Adipocyte (in vitro differentiated cells): ENCODE results near the gene HYKK.

Experiments
- DNase-seq: peaks from one replicate; pipeline ENCODE4 v3.0.0-alpha.2; 2015; ENCODE audit warnings: low read depth
- H3K27me3 ChIP-seq: replicated peaks from 2 replicates; pipeline ENCODE4 v1.7.0; 2013; ENCODE audit warnings: mild to moderate bottlenecking, low read length, moderate library complexity; ENCODE audit not compliant: control insufficient read depth, insufficient read depth
- H3K36me3 ChIP-seq: 2 replicates; pipeline ENCODE4 v1.7.0; 2013; ENCODE audit warnings: low read length, mild to moderate bottlenecking, moderate library complexity; ENCODE audit not compliant: control insufficient read depth, insufficient read depth, severe bottlenecking
- H3K4me1 ChIP-seq: 2 replicates; pipeline ENCODE4 v1.7.0; 2013; ENCODE audit warnings: mild to moderate bottlenecking, low read length, moderate library complexity; ENCODE audit not compliant: control insufficient read depth, insufficient read depth
- H3K4me3 ChIP-seq: 2 replicates; pipeline ENCODE4 v1.7.0; 2013; ENCODE audit warnings: mild to moderate bottlenecking, low read length, moderate library complexity
- H3K9ac ChIP-seq: 2 replicates; pipeline ENCODE4 v1.7.0; 2013; ENCODE audit warnings: mild to moderate bottlenecking, low read length, moderate library complexity
- H3K9me3 ChIP-seq: 2 replicates; pipeline ENCODE4 v1.7.0; 2013; ENCODE audit warnings: mild to moderate bottlenecking, low read length, moderate library complexity; ENCODE audit not compliant: control insufficient read depth

HYKK gene

GRCh38 chr15:78565097-78565950, 57.9 kb downstream of the HYKK start, which contains the start of gene CHRNA5:
Gene CHRNA5, plus strand, starts transcription at chr15:78565520. Its CDS starts 200 bp downstream, at chr15:78565720.
- DNase-seq: peak; percentile 82
- peak within 1 kb of the TSS; percentile 39 for H3K9ac ChIP-seq
- peaks cover 7% of the 10 kb centered on the region for H3K4me1 ChIP-seq
- H3K4me3 ChIP-seq: peak within 1 kb of the TSS; percentile 82
- H3K9me3 ChIP-seq: no peaks in the 10 kb centered on the region
- peaks cover 25% of the 10 kb centered on the region for H3K27me3 ChIP-seq
- H3K36me3 ChIP-seq: no peaks in the 10 kb centered on the region

DNA sequence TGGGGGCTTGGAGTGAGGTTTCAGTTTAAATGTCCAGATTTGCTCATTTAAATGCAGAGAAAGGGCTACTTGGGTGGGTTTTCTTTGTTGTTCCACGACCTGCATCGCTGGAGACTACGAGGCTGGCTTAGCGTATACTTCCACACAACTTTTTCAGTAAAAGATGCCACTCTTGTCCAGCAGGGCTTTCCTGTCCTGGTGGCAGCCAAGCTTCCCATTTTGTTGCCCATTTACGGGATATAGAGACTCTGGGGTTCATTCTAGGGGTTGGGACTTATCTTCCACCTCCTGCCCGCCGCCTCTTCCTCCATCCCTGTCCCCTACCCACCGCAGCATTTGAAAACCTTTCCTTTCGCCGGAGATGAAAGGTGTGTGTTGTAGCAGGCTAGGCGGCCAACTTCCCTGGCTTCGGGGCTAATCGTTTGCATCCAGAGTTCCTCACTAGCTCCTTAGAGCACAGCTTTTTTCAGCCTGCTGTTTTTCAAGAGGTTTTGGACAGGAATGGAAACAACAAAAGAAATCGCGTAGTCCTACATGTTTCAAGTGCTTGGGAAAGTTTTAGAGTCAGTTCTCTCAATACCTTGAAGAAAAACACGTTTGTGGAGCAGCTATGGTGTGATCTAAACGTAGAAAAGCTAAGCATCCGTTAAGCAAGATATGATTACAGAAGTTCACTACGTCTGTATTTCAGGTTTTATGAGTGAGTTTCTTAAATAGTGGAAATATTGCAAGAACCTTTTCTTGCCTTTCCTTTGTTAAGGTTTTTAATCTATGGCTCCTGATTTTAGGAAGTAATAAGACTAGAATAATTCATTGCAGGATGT, 58.8 kb downstream of the HYKK start:
- H3K4me3 ChIP-seq: peak overlapping the region; percentile 82
- H3K27me3 ChIP-seq: peaks cover 25% of the 10 kb centered on the region
- H3K9me3 ChIP-seq: no peaks in the 10 kb centered on the region
- no peaks in the 10 kb centered on the region for H3K36me3 ChIP-seq
- H3K9ac ChIP-seq: peak overlapping the region; percentile 39
- H3K4me1 ChIP-seq: peaks cover 7% of the 10 kb centered on the region
- peak; percentile 38 for DNase-seq

DNA sequence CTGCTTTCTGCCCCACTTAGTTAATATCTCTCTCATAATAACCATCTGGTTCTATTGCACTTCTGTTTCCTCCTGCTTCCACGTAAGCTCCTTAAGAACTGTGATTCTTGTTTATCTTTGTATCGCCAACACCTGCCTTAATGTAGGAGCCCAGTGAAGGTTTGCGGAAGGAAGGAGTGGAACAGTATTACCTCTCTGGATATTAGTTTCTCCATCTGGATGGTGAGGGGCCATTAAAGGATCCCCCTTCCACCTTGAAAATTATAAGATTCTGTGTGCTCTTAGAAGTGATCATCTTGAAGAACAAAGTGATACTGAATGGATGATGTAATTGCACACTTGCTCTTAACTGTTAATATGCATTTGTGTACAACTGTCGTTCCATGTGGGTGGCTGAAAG, 60.2 kb downstream of the HYKK start:
- no peak for DNase-seq
- Histone ChIP-seq H3K36me3 (no peaks in the 10 kb centered on the region), H3K9ac (no peak overlapping the region), H3K4me1 (peaks cover 7% of the 10 kb centered on the region), H3K27me3 (peaks cover 25% of the 10 kb centered on the region), H3K9me3 (no peaks in the 10 kb centered on the region), H3K4me3 (no peak overlapping the region)

GRCh38 chr15:78570710-78571109, 63.3 kb downstream of the HYKK start:
- no peak for DNase-seq
- no peaks in the 10 kb centered on the region for H3K36me3 ChIP-seq
- H3K9me3 ChIP-seq: no peaks in the 10 kb centered on the region
- peaks cover 7% of the 10 kb centered on the region for H3K4me1 ChIP-seq
- no peak overlapping the region for H3K9ac ChIP-seq
- H3K27me3 ChIP-seq: peaks cover 19% of the 10 kb centered on the region
- no peak overlapping the region for H3K4me3 ChIP-seq

- no peak for DNase-seq
- peaks cover under 1% of the 10 kb centered on the region for H3K4me1 ChIP-seq
- no peak overlapping the region for H3K9ac ChIP-seq
- no peaks in the 10 kb centered on the region for H3K9me3 ChIP-seq
- no peaks in the 10 kb centered on the region for H3K36me3 ChIP-seq
- no peak overlapping the region for H3K4me3 ChIP-seq
- H3K27me3 ChIP-seq: peaks cover 13% of the 10 kb centered on the region
Measured at GRCh38 chr15:78571382-78571781, 64.0 kb downstream of the HYKK start.

- no peaks in the 10 kb centered on the region for H3K9me3 ChIP-seq
- H3K4me3 ChIP-seq: no peak overlapping the region
- DNase-seq: no peak
- H3K27me3 ChIP-seq: no peaks in the 10 kb centered on the region
- H3K9ac ChIP-seq: no peak overlapping the region
- no peaks in the 10 kb centered on the region for H3K4me1 ChIP-seq
- no peaks in the 10 kb centered on the region for H3K36me3 ChIP-seq
Measured at GRCh38 chr15:78573416-78573815, 66.0 kb downstream of the HYKK start.

GRCh38 chr15:78574944-78575343, 67.6 kb downstream of the HYKK start:
- DNase-seq: no peak
- Histone ChIP-seq H3K4me3 (no peak overlapping the region), H3K4me1 (no peaks in the 10 kb centered on the region), H3K27me3 (no peaks in the 10 kb centered on the region), H3K36me3 (no peaks in the 10 kb centered on the region), H3K9ac (no peak overlapping the region), H3K9me3 (no peaks in the 10 kb centered on the region)
